ENCODE data around the gene KRT6C.
"Not testable (repeated sequence)": the region's sequence is repeated elsewhere in the genome, so short reads cannot be mapped to it uniquely, and the experiment has no call there.

The KRT6C gene

DNA sequence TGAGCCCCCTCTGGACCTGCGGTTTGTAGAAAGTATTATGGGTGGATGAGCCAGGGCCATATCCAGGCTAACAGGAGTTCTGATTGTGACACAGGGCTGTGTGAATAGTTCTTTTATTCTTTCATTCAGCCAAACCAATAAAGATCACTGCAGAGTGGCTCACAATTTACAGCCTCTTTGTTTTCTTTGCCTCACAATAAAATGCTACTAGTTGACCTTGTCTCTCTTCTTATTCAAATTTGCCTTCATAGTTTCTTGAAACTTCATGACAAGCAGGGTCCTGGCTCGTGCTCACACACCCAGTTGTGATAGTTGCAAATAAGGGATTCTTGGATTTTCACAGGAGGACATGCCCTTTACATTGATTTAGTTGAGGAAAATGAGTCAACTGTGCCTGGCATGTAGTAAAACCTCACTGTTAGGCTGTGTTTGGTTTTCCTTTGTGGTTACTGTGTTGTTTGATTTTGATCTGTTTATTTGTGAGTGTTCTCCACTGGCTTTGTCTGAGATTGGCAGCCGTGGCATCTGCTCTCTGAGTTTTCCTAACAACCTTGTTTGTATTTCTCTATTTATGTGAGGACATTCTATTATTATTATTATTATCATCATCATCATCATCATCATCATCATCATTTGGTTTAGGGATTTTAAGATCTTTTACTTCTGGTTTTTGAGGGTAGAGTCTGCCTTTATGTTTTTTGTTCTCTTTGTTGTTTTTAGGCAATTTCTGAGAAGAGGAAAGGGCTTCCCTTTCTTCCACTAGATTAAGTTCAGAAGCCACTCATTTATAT lies 19.0 kb downstream of the KRT6C start:
- no peak for DNase-seq

DNA sequence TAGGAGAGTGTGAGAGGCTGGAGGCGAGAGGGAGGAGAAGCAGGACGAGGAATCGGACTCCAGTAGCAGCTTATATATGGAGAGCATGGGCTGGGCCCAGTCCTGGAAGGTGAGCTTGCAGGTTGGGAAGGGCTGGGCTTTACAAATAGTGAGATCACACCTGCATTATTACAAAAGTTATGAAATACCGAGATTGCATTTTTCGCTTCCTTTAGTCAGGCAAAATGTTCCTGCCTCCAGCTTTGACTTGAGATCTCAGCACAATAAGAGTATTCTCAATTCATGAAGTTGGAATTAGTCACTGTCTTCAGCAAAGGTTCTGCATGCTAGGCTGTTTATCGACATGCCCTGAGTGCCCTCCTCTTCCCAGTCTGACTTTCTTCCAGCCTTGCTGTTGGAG lies 21.5 kb downstream of the KRT6C start, which contains the start of gene KRT6B:
Gene KRT6B, minus strand, starts transcription at position 46 of the 400 bp plus-strand sequence. CDS start 68 bp downstream, outside the sequence.
- DNase-seq, result no peak

DNA sequence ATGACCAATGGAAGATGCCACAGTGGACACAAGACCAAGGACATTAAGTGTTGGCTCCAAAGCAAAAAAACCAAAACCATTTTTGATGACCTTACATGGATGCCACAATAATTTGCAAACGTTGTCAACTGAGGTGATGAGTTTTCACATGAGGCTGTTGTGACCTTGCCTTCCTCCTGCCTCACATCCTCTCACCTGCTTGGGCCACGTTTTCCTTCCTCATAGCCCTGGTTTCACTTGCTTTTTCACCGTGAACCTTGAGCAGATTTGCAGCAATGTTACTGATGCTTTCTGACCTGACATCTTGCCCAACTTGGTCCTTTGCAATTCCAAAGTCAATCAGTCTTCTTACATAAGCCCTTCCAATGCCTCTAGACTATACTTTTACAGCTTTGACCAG lies 25.4 kb downstream of the KRT6C start:
- DNase-seq, result no peak

DNA sequence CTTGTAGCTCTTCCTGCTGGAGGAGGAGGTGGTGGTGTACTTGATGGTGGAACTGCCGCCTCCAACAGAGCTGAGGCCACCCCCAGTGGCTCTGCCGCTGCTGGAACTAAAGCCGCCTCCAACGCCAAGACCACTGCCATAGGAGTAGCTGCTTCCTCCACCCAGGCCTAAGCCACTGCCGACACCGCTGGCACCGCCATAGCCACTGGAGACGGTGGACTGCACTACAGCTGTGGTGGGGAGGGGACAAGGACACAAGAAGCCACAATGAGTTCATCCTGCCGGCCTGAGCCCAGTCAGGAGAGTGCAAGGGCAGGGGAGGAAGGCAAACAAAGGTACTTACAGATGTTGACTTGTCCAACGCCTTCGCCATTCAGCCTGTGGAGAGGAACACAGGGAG lies 26.4 kb downstream of the KRT6C start:
- DNase-seq, result not testable (repeated sequence)

DNA sequence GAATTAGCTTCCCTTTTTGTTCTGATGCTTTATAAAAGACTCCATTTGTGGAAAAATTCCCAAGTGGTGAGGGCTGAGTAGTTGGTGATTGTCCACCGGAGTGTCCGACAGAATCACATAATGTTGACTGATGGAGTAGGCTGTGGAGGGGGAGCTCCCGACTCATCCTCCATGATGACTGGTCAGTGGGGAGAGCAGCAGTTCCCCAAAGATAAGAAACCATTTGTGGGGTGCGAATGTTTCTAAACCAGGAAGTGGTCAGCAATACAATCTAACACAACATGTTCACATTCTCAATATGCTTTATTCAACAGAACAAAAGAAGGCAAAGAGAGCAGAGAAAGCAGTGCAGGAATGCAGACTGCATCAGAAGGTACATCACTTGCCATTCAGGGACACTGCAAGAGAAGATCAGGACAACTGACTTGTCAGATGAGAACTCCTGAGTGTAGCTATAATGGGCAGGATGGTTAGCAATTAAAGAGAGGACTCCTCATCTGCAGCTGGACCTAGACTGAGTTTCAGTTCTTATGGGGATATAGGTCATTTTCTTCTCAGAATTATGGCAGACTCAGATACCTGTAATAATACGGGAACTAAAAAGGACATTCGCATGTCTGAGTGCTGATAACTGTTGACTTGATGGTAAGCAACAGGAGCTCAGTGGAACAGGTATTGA lies 27.1 kb downstream of the KRT6C start:
- no peak for DNase-seq

DNA sequence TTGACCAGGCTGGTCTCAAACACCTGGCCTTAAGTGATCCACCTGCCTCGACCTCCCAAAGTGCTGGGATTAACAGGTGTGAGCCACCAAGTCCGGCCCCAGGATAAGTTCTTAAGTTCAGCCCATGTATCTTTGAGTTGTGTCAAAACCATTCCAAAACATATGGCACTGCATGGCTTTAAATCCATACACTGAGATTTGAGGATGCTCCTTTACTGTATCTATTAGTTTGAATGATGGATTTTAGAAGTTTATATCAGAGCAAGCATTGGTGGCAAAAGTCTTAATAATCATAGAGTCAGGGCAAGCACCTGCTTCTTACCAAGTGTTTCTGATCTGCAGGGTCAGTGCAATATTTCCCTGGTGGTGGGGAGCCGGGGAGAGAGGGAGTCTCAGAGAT lies 27.7 kb downstream of the KRT6C start:
- DNase-seq, result no peak

DNA sequence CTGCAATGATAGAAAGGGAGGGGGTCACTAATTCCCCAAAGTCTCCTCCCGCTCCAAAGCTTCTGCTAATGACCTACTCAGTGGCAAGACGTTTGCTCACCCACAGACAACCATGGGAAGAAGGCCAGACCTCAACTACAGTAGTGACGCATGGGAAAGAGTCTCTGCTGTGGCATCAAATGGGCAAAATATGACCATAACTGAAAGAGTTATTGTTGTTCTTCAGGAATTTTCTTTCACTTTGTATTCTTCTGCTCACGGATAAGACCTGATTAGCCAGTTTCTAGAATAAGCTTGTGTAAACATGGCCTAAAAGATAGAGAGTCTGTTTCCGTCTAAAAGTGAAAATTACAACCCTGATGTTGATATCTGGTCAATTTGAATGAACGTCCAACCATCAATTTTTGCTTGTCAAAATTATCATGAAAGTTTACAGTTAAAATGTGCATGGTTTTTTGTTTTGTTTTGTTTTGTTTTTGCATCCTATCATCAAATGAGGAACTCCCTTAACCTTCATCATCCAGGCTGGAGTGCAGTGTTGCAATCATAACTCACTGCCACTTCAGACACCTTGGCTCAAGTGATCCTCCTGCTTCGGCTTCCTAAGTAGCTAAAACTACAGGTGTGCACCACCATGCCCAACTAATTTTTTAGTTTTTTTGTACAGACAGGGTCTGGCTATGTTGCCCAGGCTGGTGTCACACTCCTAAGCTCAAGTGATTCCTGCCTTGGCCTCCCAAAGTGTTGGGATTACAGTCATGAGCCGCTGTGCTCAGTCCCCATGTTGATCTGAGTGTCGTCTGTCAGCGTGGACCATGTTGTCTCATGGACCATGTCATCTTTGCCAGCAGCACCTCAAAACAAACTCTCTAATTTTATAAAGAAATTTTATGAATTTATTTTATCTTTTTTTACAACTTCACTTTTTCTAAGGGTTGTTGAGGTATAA lies 28.7 kb downstream of the KRT6C start:
- no peak for DNase-seq

DNA sequence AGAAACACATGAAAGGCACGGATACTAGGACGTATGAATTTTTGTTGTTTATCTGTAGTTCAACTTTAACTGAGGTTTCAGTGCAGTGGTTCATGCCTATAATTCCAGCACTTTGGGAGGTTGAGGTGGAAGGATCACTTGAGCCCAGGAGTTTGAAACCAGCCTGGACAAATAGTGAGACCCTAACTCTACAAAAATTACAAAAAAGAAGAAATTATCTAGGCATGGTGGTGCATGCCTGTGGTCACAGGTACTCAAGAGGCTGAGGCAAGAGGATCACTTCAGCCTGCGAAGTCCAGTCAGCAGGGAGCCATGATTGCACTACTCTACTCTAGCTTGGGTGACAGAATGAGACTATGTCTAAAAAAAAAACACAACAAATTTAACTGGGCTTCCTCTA lies 29.6 kb downstream of the KRT6C start:
- no peak for DNase-seq

DNA sequence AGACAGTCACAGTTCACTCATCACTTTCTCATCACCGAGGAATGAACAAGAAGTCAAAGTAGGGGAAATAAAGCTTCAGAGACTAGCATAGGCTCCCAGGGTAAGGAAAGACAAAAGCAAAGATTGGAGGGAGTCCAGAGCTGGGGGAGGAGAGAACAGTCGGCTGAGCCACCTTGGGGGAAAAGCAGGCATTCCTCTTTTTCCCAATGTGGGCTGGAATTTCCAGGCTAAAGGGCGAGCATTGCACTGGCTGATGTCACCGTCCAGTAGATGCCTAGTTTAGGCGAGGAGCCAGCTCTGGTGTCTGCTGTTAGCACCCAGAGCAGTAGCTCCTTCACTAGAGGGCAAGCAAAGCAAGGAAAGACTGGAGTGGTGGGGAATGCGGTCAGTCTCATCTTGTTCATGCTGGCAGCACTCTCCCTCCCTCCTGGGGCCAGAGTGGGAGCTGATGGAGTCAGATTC lies 31.0 kb downstream of the KRT6C start:
- no peak for DNase-seq

DNA sequence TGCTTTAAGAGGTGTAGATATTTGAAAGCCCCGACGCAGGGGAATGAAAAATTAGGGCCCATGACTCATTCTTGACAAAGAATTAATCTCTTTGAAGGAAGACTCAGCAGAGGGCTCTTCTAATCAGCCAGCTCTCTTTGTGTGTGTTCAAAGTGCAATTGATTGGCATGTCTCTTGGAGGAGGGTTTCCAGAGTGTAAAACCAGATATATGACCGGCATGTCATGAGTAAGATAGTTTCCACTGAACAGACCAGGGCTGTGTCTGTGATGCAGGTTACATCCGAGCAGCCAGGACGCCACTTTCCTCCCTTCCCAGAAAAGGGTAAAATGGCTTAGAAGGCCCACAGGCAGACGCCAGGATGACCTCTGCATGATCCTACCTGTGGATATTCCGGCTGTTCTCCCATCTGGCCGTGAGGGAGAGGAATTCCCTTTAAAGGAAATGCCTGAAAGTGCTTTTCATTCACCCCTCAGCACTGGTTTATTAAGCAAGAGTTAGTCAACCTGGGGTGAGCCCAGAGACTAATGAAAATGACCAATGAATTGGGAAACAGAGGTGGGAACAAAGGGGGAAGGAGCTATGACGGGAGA lies 32.2 kb downstream of the KRT6C start:
- no peak for DNase-seq

DNA sequence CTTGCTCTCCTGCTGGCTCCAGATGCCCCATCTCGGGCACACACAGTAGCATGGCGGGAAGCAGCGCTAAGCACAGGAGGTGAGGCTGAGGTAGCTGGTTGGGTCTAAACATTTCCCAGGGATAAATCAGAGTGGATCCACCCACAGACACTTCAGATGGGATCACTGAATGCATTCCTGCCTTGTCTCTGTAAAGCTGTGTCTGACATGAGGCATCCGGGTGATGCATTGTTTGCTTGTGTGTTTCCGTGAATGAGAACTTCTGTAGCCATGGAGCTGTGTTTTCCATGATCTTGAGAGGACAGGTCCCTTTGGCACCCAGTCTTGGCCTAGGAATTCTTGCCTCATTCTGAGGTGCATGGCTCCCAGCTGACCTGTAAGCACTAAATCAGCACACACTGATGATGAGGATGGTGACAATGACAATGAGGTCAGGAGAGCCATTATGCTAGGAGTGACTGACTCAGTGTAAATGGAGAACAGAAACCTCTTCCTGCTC lies 32.7 kb downstream of the KRT6C start:
- DNase-seq, result no peak

DNA sequence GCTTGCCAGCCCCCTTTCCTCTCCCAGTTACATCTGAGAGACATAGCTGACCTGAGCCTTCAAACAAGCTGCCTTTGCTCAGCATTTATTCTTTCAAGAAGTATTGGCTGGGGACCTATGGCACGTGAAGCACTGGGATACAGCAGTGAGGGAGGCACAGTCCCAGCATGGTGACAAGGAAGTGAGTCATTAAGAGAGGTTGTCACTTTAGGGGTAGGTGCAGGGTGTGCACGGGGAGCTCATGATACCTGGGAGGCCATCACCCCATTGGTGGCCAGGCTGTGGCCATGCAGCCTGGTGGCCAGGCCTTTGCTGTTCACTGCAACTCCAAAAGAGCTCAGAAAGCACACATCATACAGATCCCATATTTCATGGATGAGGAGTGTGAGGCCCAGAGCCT lies 33.8 kb downstream of the KRT6C start:
- DNase-seq, result no peak

DNA sequence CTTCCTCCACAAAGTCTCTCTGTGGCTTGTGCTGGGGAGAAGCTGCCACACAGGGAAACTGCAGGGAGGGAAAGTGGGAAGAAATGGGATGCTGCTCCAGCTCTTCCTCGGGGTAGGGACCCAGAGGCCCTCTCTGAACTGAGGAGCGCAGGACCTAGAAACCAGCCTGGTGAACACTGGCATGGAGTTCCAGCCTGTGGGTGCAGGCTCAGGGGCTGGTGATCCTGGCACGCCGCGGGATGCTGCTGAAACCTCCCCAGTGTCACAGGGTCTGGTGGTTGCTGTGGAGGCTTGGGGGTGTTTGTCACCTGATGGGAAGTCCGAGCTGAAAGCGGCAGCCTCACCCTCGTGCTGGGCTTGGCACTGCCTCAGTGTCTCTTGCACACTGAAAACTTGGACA lies 34.2 kb downstream of the KRT6C start:
- no peak for DNase-seq

DNA sequence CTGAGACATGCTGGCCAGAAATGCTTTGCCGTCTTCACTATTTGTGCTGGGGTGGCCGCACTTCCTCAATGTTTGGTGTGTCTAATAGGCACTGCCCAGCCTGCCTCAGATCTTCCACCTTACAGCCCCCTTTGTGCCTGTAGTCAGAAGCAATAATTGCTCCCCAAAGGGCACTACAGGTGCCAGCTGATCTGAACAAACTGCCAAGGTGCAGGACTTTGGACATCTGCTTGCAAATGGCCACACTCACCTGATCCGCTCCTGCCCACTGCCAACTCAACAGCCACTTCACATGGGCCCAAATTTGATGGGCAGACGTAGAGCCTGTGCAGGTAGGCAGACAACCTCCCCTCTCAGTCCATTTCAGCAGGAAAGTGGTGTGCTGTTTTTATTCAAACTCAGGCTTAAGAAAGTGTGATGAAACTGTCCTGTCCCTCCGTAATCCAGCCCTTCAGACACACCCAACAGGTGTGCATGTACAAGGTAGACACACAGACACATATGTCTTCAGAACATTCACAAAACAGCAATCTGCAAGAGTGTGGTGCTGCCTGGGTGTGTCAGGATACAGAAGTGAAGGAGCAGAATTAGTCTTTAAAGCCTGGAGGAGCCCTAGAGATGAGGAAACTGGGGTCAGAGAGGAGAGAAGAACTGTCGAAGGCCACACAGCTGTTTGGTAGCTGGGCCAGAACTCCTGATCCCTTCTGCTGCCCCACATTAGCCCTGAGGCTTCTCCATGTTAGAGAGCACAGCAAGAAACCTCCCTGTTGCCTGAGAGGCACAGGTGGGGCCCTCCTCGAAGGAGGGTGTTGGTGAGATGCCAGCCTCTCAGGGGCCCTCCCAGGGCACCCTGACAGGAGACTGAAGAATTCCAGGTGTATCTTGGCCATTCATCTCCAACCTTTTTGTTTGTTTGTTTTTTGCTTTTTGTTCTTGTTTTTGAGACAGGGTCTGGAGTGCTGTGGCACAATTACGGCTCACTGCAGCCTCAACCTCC lies 35.0 kb downstream of the KRT6C start:
- DNase-seq, result no peak

DNA sequence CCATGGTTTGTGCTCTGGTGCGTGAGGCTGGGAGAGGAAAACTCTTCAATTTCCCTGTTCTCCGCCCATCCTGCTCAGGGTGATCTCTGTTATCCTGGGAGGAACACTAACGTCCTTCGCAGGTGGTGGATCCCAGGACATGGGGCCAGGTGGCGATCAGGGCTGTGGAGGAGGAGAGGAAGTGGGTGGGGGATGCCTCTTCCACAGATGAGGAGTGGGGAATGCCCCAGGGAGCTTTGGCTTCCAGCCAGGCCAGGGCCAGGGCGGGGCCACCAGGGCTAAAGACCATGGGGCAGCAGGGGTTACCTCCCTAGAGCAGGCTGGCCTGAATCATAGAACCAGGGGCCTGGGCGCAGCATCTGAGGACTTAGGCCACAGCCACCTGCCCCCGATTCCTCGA lies 36.1 kb downstream of the KRT6C start:
- no peak for DNase-seq

DNA sequence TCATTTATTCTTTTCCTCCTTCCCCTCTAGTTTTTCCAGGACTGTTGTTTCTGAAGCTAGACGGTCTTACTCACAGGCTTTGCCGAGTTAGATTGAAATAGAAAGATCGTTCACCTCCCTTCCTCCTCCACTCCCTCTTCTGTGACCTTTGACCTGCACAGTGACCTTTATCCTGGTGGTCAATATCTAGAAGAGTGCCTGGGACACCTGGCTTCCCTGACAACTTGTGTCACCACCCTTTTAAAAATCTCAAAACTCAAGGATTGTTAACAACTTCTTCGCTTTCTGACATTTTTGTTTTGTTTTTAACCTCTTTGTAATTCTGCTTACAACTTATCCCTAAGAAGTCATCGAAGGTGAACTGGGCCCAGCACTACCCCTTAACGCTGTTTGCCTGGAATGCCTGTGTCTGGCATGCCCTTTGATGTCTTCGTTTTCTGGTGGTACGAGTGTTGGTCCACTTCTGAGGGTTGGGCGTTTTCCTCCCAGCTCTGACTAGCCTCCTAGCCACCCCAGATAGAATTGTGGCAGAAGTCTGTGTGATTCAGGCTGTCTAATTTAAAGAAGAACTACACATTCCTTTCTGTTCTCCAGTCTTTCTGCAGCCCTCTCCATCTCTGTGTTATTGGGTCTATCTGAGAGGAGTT lies 36.7 kb downstream of the KRT6C start:
- no peak for DNase-seq

DNA sequence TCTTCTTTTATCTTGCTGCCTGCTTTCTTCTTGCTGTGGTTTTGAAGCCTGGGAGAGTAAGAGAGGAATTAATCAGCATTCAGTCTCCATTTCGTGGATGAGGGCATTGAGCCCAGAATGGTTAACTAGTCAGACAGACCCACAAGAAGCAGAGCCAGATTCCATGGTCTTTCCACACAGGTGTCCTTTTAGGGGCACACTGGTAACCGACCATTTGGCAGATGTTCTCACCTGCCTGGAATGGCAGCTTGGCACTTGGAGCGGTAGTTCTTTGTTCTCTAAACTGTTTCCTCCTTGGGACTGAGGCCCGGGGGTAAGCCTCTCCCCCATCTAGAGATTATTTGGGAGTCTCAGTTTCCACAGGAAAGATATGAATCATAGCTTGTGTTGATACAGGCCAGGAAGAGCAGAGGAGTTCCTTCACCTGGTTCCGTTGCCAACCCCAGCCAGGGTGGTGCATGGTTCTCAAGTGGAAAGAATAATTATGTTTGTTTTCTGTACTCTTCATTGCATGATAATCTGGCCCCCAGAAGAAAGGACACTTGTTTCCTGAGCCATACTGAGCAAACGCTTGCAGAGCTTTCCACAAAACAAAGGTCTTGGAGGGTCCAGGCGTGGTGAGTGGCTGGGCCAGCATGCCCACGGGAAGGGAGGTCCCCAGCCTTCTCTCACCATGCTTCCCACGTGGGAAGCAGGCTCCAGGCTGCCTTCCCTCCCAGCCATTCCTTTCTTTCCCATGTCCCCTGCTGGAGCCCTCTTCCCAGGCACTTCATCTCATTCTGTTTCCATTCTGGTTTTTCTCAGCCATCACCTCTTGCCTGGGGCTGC lies 37.4 kb downstream of the KRT6C start:
- DNase-seq, result no peak

DNA sequence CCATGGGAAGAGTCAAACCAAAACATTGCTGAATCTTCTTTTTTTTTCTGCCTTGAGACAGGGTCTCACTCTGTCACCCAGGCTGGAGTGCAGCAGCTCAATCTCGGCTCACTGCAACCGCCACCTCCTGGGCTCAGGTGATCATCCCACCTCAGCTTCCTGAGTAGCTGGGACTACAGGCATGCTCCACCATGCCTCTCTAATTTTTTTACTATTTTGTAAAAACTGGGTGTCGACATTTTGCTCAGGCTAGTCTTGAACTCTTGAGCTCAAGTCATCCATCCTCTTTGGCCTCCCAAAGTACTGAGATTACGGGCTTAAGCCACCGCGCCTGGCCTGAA lies 38.0 kb downstream of the KRT6C start:
- DNase-seq, result no peak

DNA sequence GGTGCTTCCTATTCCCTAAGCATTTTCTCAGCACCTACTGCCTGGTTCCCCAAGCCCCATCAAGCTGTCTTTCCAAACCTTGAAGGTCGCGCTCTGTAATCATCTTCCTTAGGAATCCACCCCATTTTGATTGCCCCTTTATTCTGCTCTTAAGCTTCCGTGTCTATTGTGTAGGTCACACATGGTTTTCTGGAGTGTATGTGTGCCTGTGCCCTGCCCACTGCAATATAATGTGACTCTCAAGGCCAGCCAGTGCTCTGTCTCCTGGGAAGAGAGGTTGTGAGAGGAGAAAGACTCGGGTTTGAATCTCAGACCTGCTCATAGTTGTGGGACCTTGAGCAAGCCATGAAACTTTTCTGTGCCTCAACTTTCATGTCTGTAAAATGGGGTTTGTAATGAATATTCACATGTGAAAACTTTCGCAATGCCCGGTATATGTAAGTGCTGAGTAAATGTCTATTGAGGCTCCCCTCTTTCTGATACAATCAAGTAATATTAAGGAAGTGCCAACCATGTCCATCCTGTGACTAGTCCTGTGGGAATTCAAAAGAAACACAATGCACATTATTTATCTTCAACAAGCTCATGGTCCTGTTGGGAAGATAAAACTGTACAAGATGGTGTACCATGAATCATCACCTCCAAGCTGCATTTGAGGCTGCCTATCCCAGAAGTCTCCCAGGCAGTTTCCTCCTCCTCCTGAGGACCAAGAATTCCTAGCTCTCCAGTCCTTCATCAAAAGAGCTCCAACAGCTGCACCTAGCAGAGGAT lies 38.7 kb downstream of the KRT6C start:
- no peak for DNase-seq
